Astrocyte of the cerebellum (primary cell): ENCODE results near the gene CTU2.

Experiments used
- DNase-seq: peaks from one replicate; pipeline ENCODE4 v3.0.0-alpha.2; 2011; ENCODE audit warnings: low read depth
- H3K4me3 ChIP-seq: 2 replicates; pipeline ENCODE4 v1.5.1; 2011; ENCODE audit warnings: mild to moderate bottlenecking, low read depth, low read length, moderate library complexity
- in situ Hi-C: cut with HindIII; loops from 2 replicates; pipeline ENCODE4 v1.10.0; 2017; ENCODE audit warnings: low sequenced_read_pairs
- TF ChIP-seq, protein P1 (sequence below): IDR thresholded peaks from 2 replicates; pipeline ENCODE4 v1.5.1; 2012; ENCODE audit warnings: low read length, low read depth, moderate library complexity, mild to moderate bottlenecking; ENCODE audit errors: missing control alignments

The CTU2 gene

DNA sequence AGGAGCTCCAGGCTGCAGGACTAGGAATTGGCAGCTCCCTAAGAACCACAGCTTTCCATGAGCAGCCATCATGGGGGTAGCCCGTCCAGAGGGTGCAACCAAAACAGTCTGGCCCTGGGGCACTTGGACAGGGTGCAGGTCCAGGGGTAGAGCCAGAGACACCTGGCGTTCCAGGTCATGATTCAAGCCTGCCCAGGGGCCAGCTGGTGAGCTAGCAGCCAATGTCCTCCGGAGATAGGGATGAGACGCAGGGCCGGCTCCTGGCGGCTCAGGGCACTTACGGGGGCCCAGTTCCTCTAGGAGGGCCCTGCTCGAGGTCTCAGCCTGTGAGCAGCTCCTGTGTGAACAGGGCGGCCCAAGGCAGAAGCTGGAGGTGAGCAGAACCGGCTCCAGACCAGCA, 56.6 kb downstream of the CTU2 start:
- in situ Hi-C loops, result loop anchor here (25.0 kb wide), 1 partner anchor 99 kb away; the partner anchor contains the start of genes GALNS, PABPN1L and TRAPPC2L
- no peak overlapping the region for H3K4me3 ChIP-seq
- no peak for DNase-seq
- TF ChIP-seq, protein P1, sequence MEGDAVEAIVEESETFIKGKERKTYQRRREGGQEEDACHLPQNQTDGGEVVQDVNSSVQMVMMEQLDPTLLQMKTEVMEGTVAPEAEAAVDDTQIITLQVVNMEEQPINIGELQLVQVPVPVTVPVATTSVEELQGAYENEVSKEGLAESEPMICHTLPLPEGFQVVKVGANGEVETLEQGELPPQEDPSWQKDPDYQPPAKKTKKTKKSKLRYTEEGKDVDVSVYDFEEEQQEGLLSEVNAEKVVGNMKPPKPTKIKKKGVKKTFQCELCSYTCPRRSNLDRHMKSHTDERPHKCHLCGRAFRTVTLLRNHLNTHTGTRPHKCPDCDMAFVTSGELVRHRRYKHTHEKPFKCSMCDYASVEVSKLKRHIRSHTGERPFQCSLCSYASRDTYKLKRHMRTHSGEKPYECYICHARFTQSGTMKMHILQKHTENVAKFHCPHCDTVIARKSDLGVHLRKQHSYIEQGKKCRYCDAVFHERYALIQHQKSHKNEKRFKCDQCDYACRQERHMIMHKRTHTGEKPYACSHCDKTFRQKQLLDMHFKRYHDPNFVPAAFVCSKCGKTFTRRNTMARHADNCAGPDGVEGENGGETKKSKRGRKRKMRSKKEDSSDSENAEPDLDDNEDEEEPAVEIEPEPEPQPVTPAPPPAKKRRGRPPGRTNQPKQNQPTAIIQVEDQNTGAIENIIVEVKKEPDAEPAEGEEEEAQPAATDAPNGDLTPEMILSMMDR, result no peak

DNA sequence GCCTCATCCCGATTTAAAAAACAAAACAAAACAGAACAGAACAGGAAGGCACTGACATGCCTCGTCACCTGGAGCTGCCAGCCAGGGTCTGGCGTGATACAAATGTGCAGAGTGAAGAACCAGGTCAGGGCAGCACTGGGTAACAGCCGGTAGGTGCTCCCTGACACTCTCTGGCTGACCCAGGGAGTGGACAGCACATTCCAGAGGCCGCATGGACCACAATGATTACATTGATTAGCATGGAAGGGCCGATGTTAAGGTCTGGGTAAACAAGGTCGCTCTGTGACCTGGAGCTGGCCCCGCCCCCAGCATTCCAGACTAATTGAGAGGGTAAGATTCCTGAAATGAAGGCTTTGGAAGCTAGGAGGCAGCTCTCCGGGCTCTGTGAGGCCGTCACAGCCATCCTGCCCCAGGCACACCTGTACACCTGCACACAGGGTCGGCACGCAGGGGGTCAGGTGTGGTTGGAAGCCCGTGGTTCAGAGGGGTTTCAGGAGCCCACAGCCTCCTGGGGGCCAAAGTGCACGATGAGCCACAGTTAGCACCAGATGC, 57.3 kb downstream of the CTU2 start:
- DNase-seq, result no peak
- TF ChIP-seq, protein P1, result no peak

DNA sequence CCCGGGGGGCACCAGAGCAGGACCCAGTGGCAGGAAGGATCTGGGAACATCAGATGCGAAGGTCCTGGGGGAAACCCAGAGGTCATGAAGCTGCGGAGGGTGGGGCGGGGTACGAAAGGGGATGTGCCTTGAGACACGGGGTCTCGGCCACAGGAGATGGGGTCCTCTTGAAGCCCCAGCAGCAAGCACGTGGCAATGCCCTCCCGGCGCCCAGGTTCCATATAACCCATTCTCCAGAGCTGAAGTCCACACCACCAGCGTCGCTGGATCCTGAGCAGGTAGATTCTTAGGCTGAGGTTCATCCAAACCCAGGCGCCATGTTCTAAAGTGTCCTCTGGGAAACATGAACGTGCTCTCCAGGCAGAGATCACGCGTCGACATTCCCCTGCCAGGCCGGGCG, 57.8 kb downstream of the CTU2 start:
- H3K4me3 ChIP-seq, result no peak overlapping the region
- TF ChIP-seq, protein P1, result no peak
- in situ Hi-C loops, result loop anchor here (25.0 kb wide), 1 partner anchor 98 kb away; the partner anchor contains the start of genes GALNS, PABPN1L and TRAPPC2L
- DNase-seq, result no peak

More for the DNA sequence above, 57.3 kb downstream of the CTU2 start:
- in situ Hi-C loops, result loop anchor here (25.0 kb wide), 1 partner anchor 99 kb away; the partner anchor contains the start of genes GALNS, PABPN1L and TRAPPC2L
- H3K4me3 ChIP-seq, result no peak overlapping the region

DNA sequence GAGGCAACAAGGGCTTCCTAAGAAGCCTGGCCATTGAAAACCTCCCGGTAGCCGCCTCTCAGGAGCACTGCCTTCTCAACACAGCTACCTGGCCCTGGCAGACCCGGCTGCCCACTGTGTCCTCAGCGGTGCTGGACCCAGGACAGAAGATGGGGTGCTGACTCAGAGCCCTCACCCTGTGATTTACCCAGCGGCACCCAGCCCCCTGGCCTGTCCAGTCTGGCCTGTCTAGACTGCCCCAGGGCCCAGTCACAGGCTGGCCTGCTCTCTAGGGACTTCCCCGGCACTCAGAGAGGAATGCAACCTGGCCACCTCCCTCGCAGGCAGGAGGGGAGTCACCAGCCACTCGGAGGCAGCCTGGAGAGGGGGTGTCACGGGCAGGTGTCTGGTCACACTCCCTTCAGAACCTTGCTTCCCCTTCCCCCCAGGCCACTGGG, 58.6 kb downstream of the CTU2 start:
- DNase-seq, result no peak
- TF ChIP-seq, protein P1, result no peak
- in situ Hi-C loops, result loop anchor here (25.0 kb wide), 1 partner anchor 97 kb away; the partner anchor contains the start of genes GALNS, PABPN1L and TRAPPC2L

More for the DNA sequence above, 58.6 kb downstream of the CTU2 start:
- no peak overlapping the region for H3K4me3 ChIP-seq
